ENCODE results near the gene GPR21. TPM values are rescaled to one million over a fixed set of nuclear protein-coding genes. Genes with fewer than 3 reads are reported as not detected.

Gene GPR21, protein sequence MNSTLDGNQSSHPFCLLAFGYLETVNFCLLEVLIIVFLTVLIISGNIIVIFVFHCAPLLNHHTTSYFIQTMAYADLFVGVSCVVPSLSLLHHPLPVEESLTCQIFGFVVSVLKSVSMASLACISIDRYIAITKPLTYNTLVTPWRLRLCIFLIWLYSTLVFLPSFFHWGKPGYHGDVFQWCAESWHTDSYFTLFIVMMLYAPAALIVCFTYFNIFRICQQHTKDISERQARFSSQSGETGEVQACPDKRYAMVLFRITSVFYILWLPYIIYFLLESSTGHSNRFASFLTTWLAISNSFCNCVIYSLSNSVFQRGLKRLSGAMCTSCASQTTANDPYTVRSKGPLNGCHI
- under 1 TPM in 1 of 2 experiments, not detected in 1; 0.45 TPM for total RNA-seq

GRCh38 chr9:123033352-123033751 lies at the start of gene GPR21:
Gene GPR21, plus strand, starts transcription at chr9:123033667. Its CDS starts 900 bp downstream, at chr9:123034567.
- Mint-ChIP-seq H3K4me3 (no peak within 1 kb of the TSS), H3K27me3 (no peaks in the 10 kb centered on the region), H3K9me3 (no peaks in the 10 kb centered on the region), H3K27ac (no peak within 1 kb of the TSS), H3K36me3 (ENCODE audit: low read depth) (peaks cover 8% of the 10 kb centered on the region), H3K4me1 (ENCODE audit: low read depth) (peaks cover 9% of the 10 kb centered on the region)
- intact Hi-C loops (cut with micrococcal nuclease) = no loop called here
- ATAC-seq (no peak), DNase-seq (no peak)
- ChIA-PET CTCF (no interaction called here), POLR2A (interaction anchor here (0.6 to 1.6 kb wide), 2 partner anchors 15 to 183 kb away, joined by 3 to 5 read pairs; no protein-coding TSS in a partner anchor)
- TF ChIP-seq, protein P1, sequence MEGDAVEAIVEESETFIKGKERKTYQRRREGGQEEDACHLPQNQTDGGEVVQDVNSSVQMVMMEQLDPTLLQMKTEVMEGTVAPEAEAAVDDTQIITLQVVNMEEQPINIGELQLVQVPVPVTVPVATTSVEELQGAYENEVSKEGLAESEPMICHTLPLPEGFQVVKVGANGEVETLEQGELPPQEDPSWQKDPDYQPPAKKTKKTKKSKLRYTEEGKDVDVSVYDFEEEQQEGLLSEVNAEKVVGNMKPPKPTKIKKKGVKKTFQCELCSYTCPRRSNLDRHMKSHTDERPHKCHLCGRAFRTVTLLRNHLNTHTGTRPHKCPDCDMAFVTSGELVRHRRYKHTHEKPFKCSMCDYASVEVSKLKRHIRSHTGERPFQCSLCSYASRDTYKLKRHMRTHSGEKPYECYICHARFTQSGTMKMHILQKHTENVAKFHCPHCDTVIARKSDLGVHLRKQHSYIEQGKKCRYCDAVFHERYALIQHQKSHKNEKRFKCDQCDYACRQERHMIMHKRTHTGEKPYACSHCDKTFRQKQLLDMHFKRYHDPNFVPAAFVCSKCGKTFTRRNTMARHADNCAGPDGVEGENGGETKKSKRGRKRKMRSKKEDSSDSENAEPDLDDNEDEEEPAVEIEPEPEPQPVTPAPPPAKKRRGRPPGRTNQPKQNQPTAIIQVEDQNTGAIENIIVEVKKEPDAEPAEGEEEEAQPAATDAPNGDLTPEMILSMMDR (IDR thresholded peaks at IDR 0.05) = no peak

DNA sequence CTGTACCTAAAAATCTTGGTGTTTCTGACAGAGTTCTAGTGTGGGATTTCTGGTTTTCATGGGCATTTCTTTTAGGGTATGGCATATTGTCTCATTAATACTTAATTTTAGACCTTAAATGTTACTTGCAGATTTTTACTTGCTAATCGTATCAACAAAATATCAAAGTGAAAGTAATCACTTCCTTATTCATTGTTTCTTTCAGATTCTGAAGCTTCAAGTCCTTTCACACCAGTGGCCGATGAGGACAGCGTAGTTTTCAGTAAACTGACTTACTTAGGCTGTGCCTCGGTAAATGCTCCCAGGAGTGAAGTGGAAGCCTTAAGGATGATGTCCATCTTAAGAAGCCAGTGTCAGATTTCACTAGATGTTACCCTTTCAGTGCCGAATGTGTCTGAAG lies 47.5 kb upstream of the GPR21 start:
- H3K27me3 Mint-ChIP-seq = no peaks in the 10 kb centered on the region
- DNase-seq = no peak
- ChIA-PET POLR2A (no interaction called here), CTCF (interaction anchor here (0.9 kb wide), 1 partner anchor 364 kb away, joined by 3 read pairs; no protein-coding TSS in a partner anchor)
- no peak for ATAC-seq
- H3K27ac Mint-ChIP-seq = no peak overlapping the region
- intact Hi-C loops (cut with micrococcal nuclease) = no loop called here
- TF ChIP-seq, protein P1 (IDR thresholded peaks at IDR 0.05) = no peak
- H3K4me1 Mint-ChIP-seq (ENCODE audit: low read depth) = peaks cover 4% of the 10 kb centered on the region
- H3K9me3 Mint-ChIP-seq = no peaks in the 10 kb centered on the region
- H3K36me3 Mint-ChIP-seq (ENCODE audit: low read depth) = peaks cover 6% of the 10 kb centered on the region
- no peak overlapping the region for H3K4me3 Mint-ChIP-seq

- peaks cover 7% of the 10 kb centered on the region for H3K4me1 Mint-ChIP-seq (ENCODE audit: low read depth)
- DNase-seq (no peak), ATAC-seq (no peak)
- POLR2A ChIA-PET = no interaction called here
- H3K4me3 Mint-ChIP-seq = no peak overlapping the region
- intact Hi-C loops (cut with micrococcal nuclease) = no loop called here
- no peak overlapping the region for H3K27ac Mint-ChIP-seq
- peaks cover 6% of the 10 kb centered on the region for H3K36me3 Mint-ChIP-seq (ENCODE audit: low read depth)
- TF ChIP-seq, protein P1 (IDR thresholded peaks at IDR 0.05) = no peak
- CTCF ChIA-PET = interaction anchor here (1.2 kb wide), 1 partner anchor 153 kb away, joined by 3 read pairs; no protein-coding TSS in a partner anchor
- H3K27me3 Mint-ChIP-seq = no peaks in the 10 kb centered on the region
- no peaks in the 10 kb centered on the region for H3K9me3 Mint-ChIP-seq
These were observed 45.3 kb upstream of the GPR21 start for GRCh38 chr9:122988141-122988540.

- TF ChIP-seq, protein P1 (IDR thresholded peaks at IDR 0.05) = no peak
- Mint-ChIP-seq H3K4me1 (ENCODE audit: low read depth) (peaks cover 7% of the 10 kb centered on the region), H3K27me3 (no peaks in the 10 kb centered on the region), H3K36me3 (ENCODE audit: low read depth) (peaks cover 6% of the 10 kb centered on the region), H3K9me3 (no peaks in the 10 kb centered on the region), H3K4me3 (no peak overlapping the region), H3K27ac (peak overlapping the region; percentile 84)
- CTCF ChIA-PET = interaction anchor here (0.8 kb wide), 1 partner anchor 164 kb away, joined by 3 read pairs; no protein-coding TSS in a partner anchor
- intact Hi-C loops (cut with micrococcal nuclease) = no loop called here
- peak; percentile 50 for ATAC-seq
- no peak for DNase-seq
- POLR2A ChIA-PET = interaction anchor here (1.0 kb wide), 1 partner anchor 57 kb away, joined by 4 read pairs; the partner anchor contains the start of gene ZBTB26
These were observed 44.4 kb upstream of the GPR21 start for GRCh38 chr9:122988920-122989621.

All from activated CD8-positive, alpha-beta T cell treated with anti-CD3 and anti-CD28 coated beads for 36 hours (primary cell).